HepG2 (cell line): ENCODE data around the gene EVC.

ENCODE experiments used
- NFE2L1 ChIP-seq: sonication (generic); formaldehyde crosslinking; IDR thresholded peaks from 2 replicates; pipeline ENCODE4 v1.4.0; 2020; ENCODE audit warnings: missing genetic modification reagents, mild to moderate bottlenecking, borderline replicate concordance
- SATB2 ChIP-seq: sonication (generic); formaldehyde crosslinking; IDR thresholded peaks from 2 replicates; pipeline ENCODE4 v1.5.0; 2020; ENCODE audit warnings: missing genetic modification reagents

DNA sequence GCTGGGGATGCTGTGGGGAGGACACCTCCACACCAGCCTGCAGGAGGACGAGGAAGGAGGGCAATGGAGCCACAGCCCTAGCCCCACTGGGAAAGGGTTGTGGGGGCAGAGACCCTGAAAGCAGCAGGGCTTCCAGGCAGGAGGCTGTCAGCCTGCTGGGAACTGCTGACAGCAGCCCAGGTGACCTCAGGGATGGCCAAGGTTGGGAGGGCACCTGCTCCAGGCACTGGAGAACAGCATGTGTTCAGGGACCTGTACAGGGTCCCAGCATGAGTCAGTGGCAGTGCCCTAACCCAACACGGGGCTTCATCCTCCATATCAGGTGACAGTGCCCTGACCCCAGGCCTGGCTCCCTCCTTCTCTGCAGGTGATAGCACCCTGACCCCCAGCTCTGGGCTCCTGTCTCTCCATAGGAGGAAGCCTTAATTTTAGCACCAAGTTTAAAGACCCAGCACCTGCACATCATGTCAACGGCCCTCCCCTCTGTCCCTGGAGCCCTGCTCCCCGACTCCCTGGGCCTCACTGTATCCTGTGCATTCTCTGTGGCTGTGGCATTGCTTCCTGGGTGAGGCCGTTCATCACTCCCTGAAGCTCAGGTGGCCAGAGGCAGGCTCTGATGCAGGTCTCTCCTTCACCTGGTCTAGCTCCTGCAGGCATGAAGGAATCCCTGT, 115.6 kb downstream of the EVC start:
- TF ChIP-seq NFE2L1 (CRISPR knock-in tag) (no peak), SATB2 (CRISPR knock-in tag) (no peak)
